GM19468 (cell line): ENCODE data around the gene TJP1.
"Not testable (repeated sequence)": the region's sequence is repeated elsewhere in the genome, so short reads cannot be mapped to it uniquely, and the experiment has no call there.

Source experiments
- ATAC-seq: cut with Tn5 transposase; IDR thresholded peaks from one replicate; pipeline ENCODE4 v1.9.1; 2021; ENCODE audit warnings: mild to moderate bottlenecking, moderate library complexity, moderate number of reproducible peaks; ENCODE audit not compliant: unreplicated experiment; ENCODE audit errors: extremely low read depth

TJP1 gene

GRCh38 chr15:29724026-29724425 lies 98.2 kb downstream of the TJP1 start:
- no peak for ATAC-seq

GRCh38 chr15:29713784-29714183 lies 108.5 kb downstream of the TJP1 start:
- no peak for ATAC-seq

- ATAC-seq = no peak
These were observed 110.0 kb downstream of the TJP1 start for GRCh38 chr15:29712149-29712885.

GRCh38 chr15:29711531-29711930 lies 110.7 kb downstream of the TJP1 start:
- no peak for ATAC-seq

GRCh38 chr15:29708519-29708918 lies 113.7 kb downstream of the TJP1 start:
- ATAC-seq = no peak

- ATAC-seq = no peak
These were observed 117.2 kb downstream of the TJP1 start for GRCh38 chr15:29704950-29705597.

GRCh38 chr15:29701151-29701550 lies 121.1 kb downstream of the TJP1 start:
- no peak for ATAC-seq

GRCh38 chr15:29700296-29700695 lies 122.0 kb downstream of the TJP1 start:
- no peak for ATAC-seq

GRCh38 chr15:29699791-29700190 lies 122.5 kb downstream of the TJP1 start:
- no peak for ATAC-seq

- no peak for ATAC-seq
These were observed 124.1 kb downstream of the TJP1 start for GRCh38 chr15:29698030-29698701.

GRCh38 chr15:29696950-29697738 lies 125.1 kb downstream of the TJP1 start:
- no peak for ATAC-seq

- not testable (repeated sequence) for ATAC-seq
These were observed 125.8 kb downstream of the TJP1 start for GRCh38 chr15:29696506-29696905.

GRCh38 chr15:29695489-29696167 lies 126.6 kb downstream of the TJP1 start:
- ATAC-seq = no peak

GRCh38 chr15:29693225-29693624 lies 129.0 kb downstream of the TJP1 start:
- ATAC-seq = no peak

- ATAC-seq = no peak
These were observed 129.7 kb downstream of the TJP1 start for GRCh38 chr15:29692527-29692926.

- no peak for ATAC-seq
These were observed 131.3 kb downstream of the TJP1 start for GRCh38 chr15:29690765-29691475.

GRCh38 chr15:29689287-29689986 lies 132.8 kb downstream of the TJP1 start:
- no peak for ATAC-seq

- ATAC-seq = no peak
These were observed 133.6 kb downstream of the TJP1 start for GRCh38 chr15:29688506-29689286.
